ENCODE results near the gene PROX1.

Gene PROX1

DNA sequence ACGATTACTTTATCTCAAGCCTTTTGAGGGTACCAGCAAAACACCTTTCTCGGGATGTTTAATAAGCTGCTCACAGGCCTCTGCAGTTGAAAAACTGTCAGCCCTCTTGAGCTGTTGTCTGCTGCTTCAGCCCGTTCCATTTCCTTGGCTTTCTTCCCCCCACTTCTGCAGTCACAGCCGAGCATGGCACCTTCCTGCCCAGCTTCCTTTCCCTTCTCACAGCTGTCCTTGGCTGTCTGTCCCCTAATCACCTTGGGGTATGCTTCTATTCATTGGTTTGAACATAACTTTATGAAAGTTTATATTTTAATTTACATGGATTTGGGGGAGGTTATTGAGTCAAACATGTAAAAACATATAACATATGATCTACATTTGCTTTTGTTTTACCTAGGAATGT, 6.9 kb upstream of the PROX1 start:
- no peak for DNase-seq

DNA sequence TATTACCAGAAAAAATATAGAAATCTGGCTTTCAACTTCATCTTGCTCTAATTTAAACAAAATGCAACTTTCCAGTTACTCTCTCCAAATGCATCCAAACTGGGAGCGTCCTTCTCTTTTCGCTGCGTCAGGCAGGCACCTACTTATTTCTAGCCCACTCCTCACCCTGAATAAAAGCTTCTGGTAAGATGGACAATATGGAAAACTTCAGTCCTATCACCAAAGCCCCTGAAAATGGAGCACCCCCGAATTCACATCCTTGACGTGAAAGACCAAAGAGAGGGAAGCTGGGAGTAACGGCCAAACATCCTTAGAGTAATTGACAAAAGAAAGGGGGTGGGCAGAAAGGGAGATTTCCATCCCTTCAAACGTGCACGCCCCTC, 5.5 kb upstream of the PROX1 start:
- no peak for DNase-seq

GRCh38 chr1:213982672-213983492, 4.9 kb upstream of the PROX1 start:
- DNase-seq: peak; percentile 72

DNA sequence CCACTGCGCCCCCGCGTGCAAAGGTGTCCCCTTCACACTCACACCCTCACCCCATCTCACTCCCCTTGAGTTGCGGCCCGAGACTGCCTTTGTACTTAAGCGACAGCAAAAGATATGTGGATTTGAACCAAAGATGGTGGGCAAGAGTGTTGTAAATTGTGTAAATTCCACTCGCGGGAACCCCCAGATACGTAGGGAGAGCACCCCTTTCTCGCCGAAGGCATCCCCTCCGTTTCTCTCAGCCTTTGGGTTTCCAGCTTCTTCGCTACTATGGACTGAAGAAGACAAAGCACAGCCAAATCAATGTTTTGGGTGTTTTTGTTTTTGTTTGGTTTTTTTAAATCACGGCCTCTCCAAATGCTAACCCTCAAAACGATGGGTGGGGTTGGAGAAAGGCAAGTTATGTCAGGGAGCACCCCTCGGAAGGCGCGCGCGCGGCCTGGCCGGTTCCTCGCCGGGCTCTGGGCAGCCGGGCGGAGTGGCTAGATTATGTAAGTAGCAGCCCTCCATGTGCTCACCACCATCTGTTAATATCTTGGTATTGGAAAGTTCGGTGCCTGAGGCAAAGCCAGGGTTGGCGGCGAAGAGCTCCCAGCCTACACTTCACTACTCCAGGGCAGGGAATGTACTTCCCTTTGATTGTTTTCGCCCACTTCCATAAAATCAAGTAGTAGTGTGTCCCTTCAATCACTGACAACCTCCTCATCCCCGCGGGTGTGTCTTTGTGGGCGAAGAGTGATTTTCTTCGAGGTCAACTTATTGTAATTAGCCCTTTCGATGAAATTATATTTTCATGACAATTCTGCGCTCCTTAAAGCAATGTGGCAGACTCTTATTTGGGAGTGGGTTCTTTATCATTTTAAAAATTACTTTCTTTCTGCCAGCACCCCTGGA, 4.0 kb upstream of the PROX1 start:
- peak; percentile 59 for DNase-seq

- DNase-seq: peak; percentile 91
Observed at GRCh38 chr1:213984387-213985208, 3.2 kb upstream of the PROX1 start.

GRCh38 chr1:213985209-213986019, 2.4 kb upstream of the PROX1 start:
- DNase-seq: peak; percentile 53

DNA sequence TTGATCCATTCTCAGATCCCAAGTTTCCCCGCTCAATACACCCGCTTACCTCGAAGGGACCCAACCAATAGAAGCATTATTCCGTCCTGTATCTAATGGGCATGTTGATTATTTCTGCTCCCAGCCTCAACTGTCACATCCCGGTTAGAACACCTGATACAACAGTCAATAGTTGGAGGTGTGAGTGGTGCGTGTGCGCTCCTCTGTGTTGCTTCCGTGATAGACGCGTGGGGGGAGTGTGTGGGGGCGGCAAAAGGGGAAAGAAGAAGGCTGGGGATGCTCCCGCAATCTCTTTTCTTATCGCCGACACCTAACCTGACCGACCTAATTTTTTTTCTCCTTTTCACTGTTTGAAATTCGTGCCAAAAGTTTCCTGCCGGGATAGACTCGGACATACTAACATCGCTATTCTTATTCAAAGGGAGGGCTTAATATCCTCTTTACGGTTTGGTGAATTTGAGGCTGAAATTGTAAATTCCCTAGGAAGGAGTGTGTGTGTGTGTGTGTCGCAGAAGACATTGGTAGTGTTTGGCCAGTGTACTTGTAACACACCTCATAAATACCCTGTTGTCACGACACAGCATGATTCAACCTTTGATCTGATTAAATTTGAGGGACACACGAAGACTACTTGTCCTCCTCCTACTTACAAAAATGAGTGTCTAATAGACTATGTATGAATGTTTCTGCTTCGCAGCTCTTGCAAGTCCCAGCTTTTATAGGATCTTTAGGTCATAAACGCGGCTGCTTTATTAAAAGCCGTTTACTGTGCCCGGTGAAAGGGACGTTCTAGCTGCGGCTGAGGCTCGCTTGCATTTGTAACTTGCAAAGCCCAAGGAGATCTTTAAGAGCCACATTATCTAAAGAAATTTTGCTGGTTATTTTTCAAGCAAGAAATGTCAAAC, 1.5 kb upstream of the PROX1 start:
- peak; percentile 41 for DNase-seq

GRCh38 chr1:213986925-213987250, 885 bp upstream of the PROX1 start:
- DNase-seq: no peak

DNA sequence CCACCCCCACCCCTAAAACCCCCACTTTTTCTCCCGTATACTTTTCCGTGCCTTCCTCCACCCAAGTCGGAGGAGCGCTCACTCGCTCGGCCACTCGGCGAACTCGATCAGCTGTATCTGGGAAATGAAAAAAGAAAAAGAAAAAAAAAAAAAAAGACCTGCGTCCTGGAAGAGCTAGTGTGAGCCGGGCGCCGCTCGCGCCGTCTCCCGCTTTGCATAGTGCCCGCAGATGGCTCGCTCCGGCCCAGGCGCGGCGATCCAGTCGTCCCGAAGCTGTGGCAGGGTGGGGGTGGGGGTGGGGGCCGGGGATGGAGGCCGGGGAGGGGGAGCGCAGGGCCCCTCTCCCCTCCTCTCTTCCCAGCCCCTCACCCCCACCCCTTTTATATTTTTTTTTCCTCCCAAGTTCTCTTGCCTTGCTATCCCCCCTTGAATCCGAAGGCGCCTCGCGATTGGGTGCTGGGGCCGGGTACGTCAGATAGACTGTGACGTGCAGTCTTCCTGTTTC, 299 bp upstream of the PROX1 start:
- peak; percentile 88 for DNase-seq

- no peak for DNase-seq
Observed at GRCh38 chr1:213988507-213989001, 781 bp downstream of the PROX1 start.

DNA sequence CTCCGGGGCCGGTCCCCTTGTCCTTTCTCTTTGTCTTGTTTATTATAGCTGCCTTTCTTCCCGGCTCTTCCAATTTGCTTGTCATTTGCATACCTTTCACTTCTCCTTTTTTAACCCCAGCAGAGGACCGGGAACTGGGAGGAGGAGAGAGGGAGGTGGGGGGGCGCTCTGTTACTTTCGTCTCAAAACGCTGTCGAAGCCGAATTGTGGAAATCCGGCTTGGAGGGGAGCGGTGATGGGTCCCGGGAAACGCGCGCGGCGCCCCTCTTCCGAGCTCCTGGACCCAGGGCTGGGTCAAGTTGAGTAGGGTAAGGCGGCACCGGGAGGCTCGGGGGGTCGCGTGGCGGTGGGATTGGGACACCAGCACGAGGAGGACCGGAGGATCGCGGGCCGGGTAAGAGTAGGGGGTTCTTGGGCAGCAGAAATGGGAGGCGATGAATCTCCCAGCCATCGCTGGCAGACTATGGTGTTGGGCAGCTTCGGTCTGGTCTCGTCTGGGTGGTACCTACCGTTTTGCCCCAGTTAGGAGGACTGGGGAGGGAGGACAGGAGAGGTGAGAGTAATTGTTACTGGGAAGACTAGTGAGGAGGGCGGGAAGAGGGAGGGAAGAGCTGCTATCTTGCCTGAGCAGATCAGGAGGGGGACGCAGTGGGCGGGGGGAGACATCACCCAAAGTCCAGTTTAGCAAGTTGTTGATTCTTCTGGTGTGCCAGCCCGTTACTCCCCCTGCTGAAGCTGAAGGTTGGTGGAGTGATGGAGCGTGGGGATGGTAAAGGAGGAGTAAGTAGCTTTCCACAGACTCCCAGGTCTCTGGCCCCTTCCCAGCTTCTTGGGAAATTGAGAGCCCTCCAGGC, 1.5 kb downstream of the PROX1 start:
- peak; percentile 42 for DNase-seq

- peak; percentile 50 for DNase-seq
Observed at GRCh38 chr1:213993929-213994328, 6.2 kb downstream of the PROX1 start.

- peak; percentile 32 for DNase-seq
Observed at GRCh38 chr1:213994888-213995287, 7.1 kb downstream of the PROX1 start.

DNA sequence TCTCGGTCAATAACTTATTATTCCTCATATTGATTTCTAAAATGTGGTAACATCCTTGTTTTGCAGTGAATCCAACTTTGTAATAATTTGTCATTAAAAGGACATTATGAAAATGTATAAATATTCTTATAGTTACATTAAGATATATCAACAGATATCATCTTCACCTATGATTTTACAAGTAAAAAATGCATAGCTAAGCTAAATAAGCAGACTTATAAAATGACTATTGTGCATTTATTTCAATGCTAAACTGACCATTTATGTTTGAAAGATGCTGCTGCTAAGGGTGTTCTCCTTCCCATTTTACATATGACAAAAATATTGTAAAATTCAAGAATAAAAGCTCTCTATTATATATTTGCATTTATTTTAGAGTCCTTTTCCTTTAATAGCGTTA, 7.8 kb downstream of the PROX1 start:
- no peak for DNase-seq

- DNase-seq: no peak
Observed at GRCh38 chr1:213996320-213997037, 8.7 kb downstream of the PROX1 start.

GRCh38 chr1:213997038-213997771, 9.4 kb downstream of the PROX1 start:
- no peak for DNase-seq

GRCh38 chr1:213997772-213998107, 10.0 kb downstream of the PROX1 start:
- no peak for DNase-seq

GRCh38 chr1:213998785-213999184, 11.0 kb downstream of the PROX1 start:
- DNase-seq: peak; percentile 25

DNA sequence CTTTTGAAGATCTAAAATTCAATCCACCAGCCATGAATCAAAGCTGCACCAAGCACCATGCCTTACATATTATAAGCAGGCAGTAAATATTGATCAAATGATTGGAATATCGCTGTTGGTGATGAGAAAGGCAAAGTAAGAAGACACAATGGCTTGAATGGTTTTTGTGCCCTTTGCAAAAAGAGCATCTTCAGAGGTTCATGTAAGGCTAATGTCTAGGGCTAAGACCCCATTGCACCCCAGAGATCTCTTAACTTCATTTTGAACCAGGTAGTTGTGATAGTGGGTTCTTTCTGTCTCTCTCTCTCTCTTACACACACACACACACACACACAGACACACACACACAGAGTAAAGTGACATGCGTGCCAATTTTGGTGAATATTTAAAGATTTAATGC, 12.0 kb downstream of the PROX1 start:
- no peak for DNase-seq
